ENCODE results near the gene NELFB.

NELFB gene

GRCh38 chr9:137304383-137305059, 49.4 kb downstream of the NELFB start:
- TF ChIP-seq REST (IDR thresholded peaks at IDR 0.05; ENCODE audit: low read depth), result no peak
- no peak for TF ChIP-seq FOXM1 (IDR thresholded peaks at IDR 0.05; ENCODE audit: borderline replicate concordance, low read depth)
- TF ChIP-seq CREB1 (IDR thresholded peaks at IDR 0.05; ENCODE audit: low read depth), result 0 out of 2 replicates have a peak, but pooled peaks have one; percentile 12
- TF ChIP-seq NFIC (IDR thresholded peaks at IDR 0.05), result no peak
- TF ChIP-seq EGR1 (IDR thresholded peaks at IDR 0.05), result no peak
- peak; percentile 61; the same call in 1 of the 2 replicates for TF ChIP-seq ZBTB7A (IDR thresholded peaks at IDR 0.05; ENCODE audit: low read depth)

GRCh38 chr9:137305060-137305797, 50.1 kb downstream of the NELFB start:
- TF ChIP-seq TCF12 (IDR thresholded peaks at IDR 0.05; ENCODE audit: low read depth), result peak; percentile 86
- TF ChIP-seq EP300 (IDR thresholded peaks at IDR 0.05; ENCODE audit: borderline replicate concordance), result peak; percentile 61
- TF ChIP-seq USF1 (IDR thresholded peaks at IDR 0.05), result no peak
- TF ChIP-seq CREB1 (IDR thresholded peaks at IDR 0.05; ENCODE audit: low read depth), result no peak
- TF ChIP-seq TEAD4 (IDR thresholded peaks at IDR 0.05), result no peak; the same call in 1 of the 2 replicates
- peak; percentile 38; the same call in 1 of the 2 replicates for TF ChIP-seq YY1 (IDR thresholded peaks at IDR 0.05; ENCODE audit: low read depth)
- no peak for TF ChIP-seq ZBTB7A (IDR thresholded peaks at IDR 0.05; ENCODE audit: low read depth)
- TF ChIP-seq TAF1 (IDR thresholded peaks at IDR 0.05; ENCODE audit: low read depth), result no peak; the same call in 1 of the 2 replicates
- TF ChIP-seq RAD21 (IDR thresholded peaks at IDR 0.05; ENCODE audit: low read depth), result peak; percentile 3; the same call in 1 of the 2 replicates
- 0 out of 2 replicates have a peak, but pooled peaks have one; percentile 44 for TF ChIP-seq NFIC (IDR thresholded peaks at IDR 0.05)
- TF ChIP-seq MAX (IDR thresholded peaks at IDR 0.05), result peak; percentile 61

GRCh38 chr9:137305798-137306065, 50.6 kb downstream of the NELFB start:
- TF ChIP-seq ZBTB7A (IDR thresholded peaks at IDR 0.05; ENCODE audit: low read depth), result no peak
- no peak for TF ChIP-seq TEAD4 (IDR thresholded peaks at IDR 0.05)
- TF ChIP-seq MAX (IDR thresholded peaks at IDR 0.05), result no peak; the same call in 1 of the 2 replicates
- no peak for TF ChIP-seq TAF1 (IDR thresholded peaks at IDR 0.05; ENCODE audit: low read depth)
- TF ChIP-seq RAD21 (IDR thresholded peaks at IDR 0.05; ENCODE audit: low read depth), result no peak
- TF ChIP-seq CEBPB (IDR thresholded peaks at IDR 0.05), result no peak
- TF ChIP-seq EP300 (IDR thresholded peaks at IDR 0.05; ENCODE audit: borderline replicate concordance), result no peak
- TF ChIP-seq REST (IDR thresholded peaks at IDR 0.05; ENCODE audit: low read depth), result no peak
- no peak for TF ChIP-seq FOXM1 (IDR thresholded peaks at IDR 0.05; ENCODE audit: borderline replicate concordance, low read depth)
- TF ChIP-seq USF1 (IDR thresholded peaks at IDR 0.05), result no peak
- TF ChIP-seq CREB1 (IDR thresholded peaks at IDR 0.05; ENCODE audit: low read depth), result no peak
- TF ChIP-seq NFIC (IDR thresholded peaks at IDR 0.05), result no peak
- TF ChIP-seq TCF12 (IDR thresholded peaks at IDR 0.05; ENCODE audit: low read depth), result no peak; the same call in 1 of the 2 replicates
- TF ChIP-seq YY1 (IDR thresholded peaks at IDR 0.05; ENCODE audit: low read depth), result no peak
- no peak for TF ChIP-seq EGR1 (IDR thresholded peaks at IDR 0.05)

- TF ChIP-seq ZBTB7A (IDR thresholded peaks at IDR 0.05; ENCODE audit: low read depth) (0 out of 2 replicates have a peak, but pooled peaks have one; percentile 11), CREB1 (IDR thresholded peaks at IDR 0.05; ENCODE audit: low read depth) (no peak)
Measured at GRCh38 chr9:137306066-137306849, 51.1 kb downstream of the NELFB start.

GRCh38 chr9:137306850-137307254, 51.7 kb downstream of the NELFB start:
- no peak for TF ChIP-seq FOXM1 (IDR thresholded peaks at IDR 0.05; ENCODE audit: borderline replicate concordance, low read depth)
